ENCODE results near the gene ZNF281.

Gene ZNF281

GRCh38 chr1:200406161-200406797 is 3.6 kb downstream of the ZNF281 start:
- peak overlapping the region; percentile 63 for H3K4me3 ChIP-seq (ENCODE audit: low read length)
- H3K36me3 ChIP-seq (ENCODE audit: control insufficient read depth, insufficient read depth, low read length, severe bottlenecking), result peaks cover 37% of the 10 kb centered on the region

GRCh38 chr1:200405264-200405663 is 4.6 kb downstream of the ZNF281 start:
- Histone ChIP-seq H3K4me3 (ENCODE audit: low read length) (peak overlapping the region; percentile 63), H3K27me3 (replicated peaks; ENCODE audit: control insufficient read depth, insufficient read depth, low read length) (no peaks in the 10 kb centered on the region), H3K9ac (ENCODE audit: low read length) (no peak overlapping the region), H3K4me1 (ENCODE audit: control insufficient read depth, insufficient read depth, low read length) (peaks cover 76% of the 10 kb centered on the region), H3K36me3 (ENCODE audit: control insufficient read depth, insufficient read depth, low read length, severe bottlenecking) (peaks cover 38% of the 10 kb centered on the region), H3K9me3 (ENCODE audit: control insufficient read depth, low read length) (no peaks in the 10 kb centered on the region)
- no peak for DNase-seq (ENCODE audit: low read depth)

More at GRCh38 chr1:200406161-200406797, 3.6 kb downstream of the ZNF281 start:
- DNase-seq (ENCODE audit: low read depth), result no peak
- Histone ChIP-seq H3K27me3 (replicated peaks; ENCODE audit: control insufficient read depth, insufficient read depth, low read length) (no peaks in the 10 kb centered on the region), H3K4me1 (ENCODE audit: control insufficient read depth, insufficient read depth, low read length) (peaks cover 76% of the 10 kb centered on the region), H3K9ac (ENCODE audit: low read length) (no peak overlapping the region), H3K9me3 (ENCODE audit: control insufficient read depth, low read length) (no peaks in the 10 kb centered on the region)

DNA sequence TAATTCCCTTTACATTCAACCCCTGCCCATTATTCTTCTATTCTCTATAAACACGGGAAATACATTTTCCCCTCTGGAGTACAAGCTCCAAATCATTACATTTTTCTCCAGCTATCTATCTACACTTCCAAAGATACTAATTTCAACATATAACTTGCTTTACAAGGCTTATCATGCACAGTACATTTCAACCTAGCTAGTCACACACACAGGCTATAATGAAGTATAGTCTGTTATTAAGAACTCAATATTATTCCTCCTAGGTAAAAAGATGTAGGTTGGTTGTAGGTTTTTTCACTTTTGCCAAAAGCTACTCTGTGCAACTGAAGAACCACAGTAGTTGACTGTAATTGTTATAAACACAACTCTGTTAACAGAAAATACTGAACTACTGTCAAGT is 8.1 kb downstream of the ZNF281 start:
- Histone ChIP-seq H3K4me1 (ENCODE audit: control insufficient read depth, insufficient read depth, low read length) (peaks cover 51% of the 10 kb centered on the region), H3K9me3 (ENCODE audit: control insufficient read depth, low read length) (no peaks in the 10 kb centered on the region), H3K36me3 (ENCODE audit: control insufficient read depth, insufficient read depth, low read length, severe bottlenecking) (peaks cover 23% of the 10 kb centered on the region), H3K27me3 (replicated peaks; ENCODE audit: control insufficient read depth, insufficient read depth, low read length) (no peaks in the 10 kb centered on the region), H3K9ac (ENCODE audit: low read length) (no peak overlapping the region), H3K4me3 (ENCODE audit: low read length) (no peak overlapping the region)
- no peak for DNase-seq (ENCODE audit: low read depth)

- DNase-seq (ENCODE audit: low read depth), result no peak
- H3K4me1 ChIP-seq (ENCODE audit: control insufficient read depth, insufficient read depth, low read length), result peaks cover 46% of the 10 kb centered on the region
- peaks cover 23% of the 10 kb centered on the region for H3K36me3 ChIP-seq (ENCODE audit: control insufficient read depth, insufficient read depth, low read length, severe bottlenecking)
- no peak overlapping the region for H3K9ac ChIP-seq (ENCODE audit: low read length)
- H3K4me3 ChIP-seq (ENCODE audit: low read length), result no peak overlapping the region
- no peaks in the 10 kb centered on the region for H3K9me3 ChIP-seq (ENCODE audit: control insufficient read depth, low read length)
- no peaks in the 10 kb centered on the region for H3K27me3 ChIP-seq (replicated peaks; ENCODE audit: control insufficient read depth, insufficient read depth, low read length)
Measured at GRCh38 chr1:200401263-200401662, 8.6 kb downstream of the ZNF281 start.

GRCh38 chr1:200400556-200400955 is 9.3 kb downstream of the ZNF281 start:
- peaks cover 23% of the 10 kb centered on the region for H3K36me3 ChIP-seq (ENCODE audit: control insufficient read depth, insufficient read depth, low read length, severe bottlenecking)
- peaks cover 39% of the 10 kb centered on the region for H3K4me1 ChIP-seq (ENCODE audit: control insufficient read depth, insufficient read depth, low read length)
- H3K4me3 ChIP-seq (ENCODE audit: low read length), result no peak overlapping the region
- no peaks in the 10 kb centered on the region for H3K9me3 ChIP-seq (ENCODE audit: control insufficient read depth, low read length)
- DNase-seq (ENCODE audit: low read depth), result no peak
- no peak overlapping the region for H3K9ac ChIP-seq (ENCODE audit: low read length)
- no peaks in the 10 kb centered on the region for H3K27me3 ChIP-seq (replicated peaks; ENCODE audit: control insufficient read depth, insufficient read depth, low read length)

- Histone ChIP-seq H3K27me3 (replicated peaks; ENCODE audit: control insufficient read depth, insufficient read depth, low read length) (no peaks in the 10 kb centered on the region), H3K9me3 (ENCODE audit: control insufficient read depth, low read length) (no peaks in the 10 kb centered on the region), H3K4me1 (ENCODE audit: control insufficient read depth, insufficient read depth, low read length) (peaks cover 33% of the 10 kb centered on the region), H3K9ac (ENCODE audit: low read length) (no peak overlapping the region), H3K4me3 (ENCODE audit: low read length) (no peak overlapping the region), H3K36me3 (ENCODE audit: control insufficient read depth, insufficient read depth, low read length, severe bottlenecking) (peaks cover 19% of the 10 kb centered on the region)
- no peak for DNase-seq (ENCODE audit: low read depth)
Measured at GRCh38 chr1:200399860-200400259, 10.0 kb downstream of the ZNF281 start.

DNA sequence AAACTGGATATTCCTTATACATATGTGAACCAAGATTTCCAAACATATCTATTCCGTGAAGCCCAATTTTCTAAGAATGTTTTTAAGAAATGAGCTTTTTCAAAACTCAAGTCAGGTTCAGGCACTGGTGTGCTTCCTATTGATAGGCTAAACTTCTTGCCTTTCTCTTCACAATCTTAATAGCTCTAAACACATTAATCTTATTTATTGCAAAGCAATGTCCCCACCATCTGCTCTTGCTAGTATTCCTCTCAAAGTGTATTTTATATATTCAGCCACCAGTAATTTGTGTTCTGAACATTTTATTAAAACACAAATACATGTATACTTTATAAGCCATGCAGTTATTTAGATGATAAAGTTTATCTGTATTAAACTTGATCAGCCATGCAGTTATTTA is 11.5 kb downstream of the ZNF281 start:
- Histone ChIP-seq H3K27me3 (replicated peaks; ENCODE audit: control insufficient read depth, insufficient read depth, low read length) (no peaks in the 10 kb centered on the region), H3K36me3 (ENCODE audit: control insufficient read depth, insufficient read depth, low read length, severe bottlenecking) (peaks cover 17% of the 10 kb centered on the region), H3K9ac (ENCODE audit: low read length) (no peak overlapping the region), H3K4me1 (ENCODE audit: control insufficient read depth, insufficient read depth, low read length) (peaks cover 25% of the 10 kb centered on the region), H3K4me3 (ENCODE audit: low read length) (no peak overlapping the region), H3K9me3 (ENCODE audit: control insufficient read depth, low read length) (no peaks in the 10 kb centered on the region)
- DNase-seq (ENCODE audit: low read depth), result no peak

- no peaks in the 10 kb centered on the region for H3K36me3 ChIP-seq (ENCODE audit: control insufficient read depth, insufficient read depth, low read length, severe bottlenecking)
Measured at GRCh38 chr1:200392625-200393185, 17.1 kb downstream of the ZNF281 start.

DNA sequence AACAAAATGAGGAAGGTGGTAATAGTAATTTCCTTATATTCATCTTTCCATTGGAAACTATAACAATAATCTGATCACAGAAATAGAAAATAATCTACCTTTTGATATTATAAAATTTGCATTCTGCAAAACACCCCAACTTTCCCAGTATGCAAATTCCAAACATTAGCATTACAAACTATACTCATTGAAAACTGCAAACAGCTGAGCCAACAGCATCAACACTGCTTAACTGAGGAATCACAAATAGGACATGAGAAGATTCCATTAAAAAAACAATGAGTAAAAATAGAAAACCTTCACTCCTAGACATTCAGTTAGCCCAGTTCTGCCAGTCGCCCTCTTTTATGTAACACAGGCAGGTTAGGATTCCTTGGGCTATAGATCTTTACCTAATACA is 18.1 kb downstream of the ZNF281 start:
- Histone ChIP-seq H3K9ac (ENCODE audit: low read length) (no peak overlapping the region), H3K4me1 (ENCODE audit: control insufficient read depth, insufficient read depth, low read length) (no peaks in the 10 kb centered on the region), H3K27me3 (replicated peaks; ENCODE audit: control insufficient read depth, insufficient read depth, low read length) (no peaks in the 10 kb centered on the region), H3K9me3 (ENCODE audit: control insufficient read depth, low read length) (no peaks in the 10 kb centered on the region), H3K36me3 (ENCODE audit: control insufficient read depth, insufficient read depth, low read length, severe bottlenecking) (no peaks in the 10 kb centered on the region), H3K4me3 (ENCODE audit: low read length) (no peak overlapping the region)
- no peak for DNase-seq (ENCODE audit: low read depth)

More at GRCh38 chr1:200392625-200393185, 17.1 kb downstream of the ZNF281 start:
- no peak for DNase-seq (ENCODE audit: low read depth)
- Histone ChIP-seq H3K9ac (ENCODE audit: low read length) (no peak overlapping the region), H3K27me3 (replicated peaks; ENCODE audit: control insufficient read depth, insufficient read depth, low read length) (no peaks in the 10 kb centered on the region), H3K4me1 (ENCODE audit: control insufficient read depth, insufficient read depth, low read length) (no peaks in the 10 kb centered on the region), H3K4me3 (ENCODE audit: low read length) (no peak overlapping the region), H3K9me3 (ENCODE audit: control insufficient read depth, low read length) (no peaks in the 10 kb centered on the region)

DNA sequence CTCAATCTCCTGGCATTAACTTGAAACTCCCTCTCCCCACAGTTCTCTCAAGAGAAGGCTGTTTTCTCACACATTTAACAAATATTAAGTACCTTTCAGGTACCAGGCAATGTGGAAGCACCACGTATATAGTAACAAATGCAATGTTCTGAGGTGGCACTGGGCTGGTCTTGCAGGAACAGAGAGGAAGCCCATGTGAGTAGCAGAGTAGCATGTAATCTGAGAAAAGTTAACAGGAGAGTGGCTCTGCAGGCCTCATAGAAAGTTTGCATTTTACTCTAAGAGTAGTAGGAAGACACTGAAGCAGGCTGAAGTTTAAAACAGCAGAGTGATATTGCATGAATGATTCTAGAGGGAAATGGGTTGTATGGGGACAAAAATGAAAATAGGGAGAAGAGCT is 21.0 kb downstream of the ZNF281 start:
- Histone ChIP-seq H3K9ac (ENCODE audit: low read length) (no peak overlapping the region), H3K9me3 (ENCODE audit: control insufficient read depth, low read length) (no peaks in the 10 kb centered on the region), H3K4me3 (ENCODE audit: low read length) (no peak overlapping the region)

DNA sequence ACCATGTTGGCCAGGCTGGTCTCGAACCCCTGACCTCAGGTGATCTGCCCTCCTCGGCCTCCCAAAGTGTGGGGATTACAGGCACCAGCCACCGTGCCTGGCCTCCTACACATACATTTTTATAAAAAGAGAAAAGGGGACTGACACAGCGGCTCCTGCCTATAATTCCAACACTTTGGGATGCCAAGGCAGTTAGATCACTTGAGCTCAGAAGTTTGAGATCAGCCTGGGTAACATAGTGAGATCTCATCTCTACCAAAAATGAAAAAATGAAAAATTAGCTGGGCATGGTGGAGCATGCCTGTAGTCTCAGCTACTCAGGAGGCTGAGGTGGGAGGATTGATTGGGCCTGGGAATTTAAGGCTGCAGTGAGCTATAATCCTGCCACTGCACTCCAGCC is 23.4 kb downstream of the ZNF281 start:
- H3K27me3 ChIP-seq (replicated peaks; ENCODE audit: control insufficient read depth, insufficient read depth, low read length), result no peaks in the 10 kb centered on the region
- no peak overlapping the region for H3K4me3 ChIP-seq (ENCODE audit: low read length)
- no peak overlapping the region for H3K9ac ChIP-seq (ENCODE audit: low read length)
- DNase-seq (ENCODE audit: low read depth), result no peak
- H3K4me1 ChIP-seq (ENCODE audit: control insufficient read depth, insufficient read depth, low read length), result no peaks in the 10 kb centered on the region
- no peaks in the 10 kb centered on the region for H3K36me3 ChIP-seq (ENCODE audit: control insufficient read depth, insufficient read depth, low read length, severe bottlenecking)
- no peaks in the 10 kb centered on the region for H3K9me3 ChIP-seq (ENCODE audit: control insufficient read depth, low read length)

More for the DNA sequence above, 21.0 kb downstream of the ZNF281 start:
- no peaks in the 10 kb centered on the region for H3K27me3 ChIP-seq (replicated peaks; ENCODE audit: control insufficient read depth, insufficient read depth, low read length)
- no peak for DNase-seq (ENCODE audit: low read depth)
- no peaks in the 10 kb centered on the region for H3K4me1 ChIP-seq (ENCODE audit: control insufficient read depth, insufficient read depth, low read length)
- H3K36me3 ChIP-seq (ENCODE audit: control insufficient read depth, insufficient read depth, low read length, severe bottlenecking), result no peaks in the 10 kb centered on the region
